ENCODE measurements around the gene CAMK1D. TPM values are rescaled to one million over a fixed set of nuclear protein-coding genes. Genes with fewer than 3 reads are reported as not detected.
A peak's percentile ranks its signal among the peaks of the same experiment; 100 is the strongest.

CAMK1D gene
- total RNA-seq, 4 donors from 2014 or later, result 29.7 to 36.7 (median 33.3) TPM

- H3K4me3 ChIP-seq (ENCODE audit: low read depth, poor library complexity, severe bottlenecking), result no peak overlapping the region
- DNase-seq (ENCODE audit: low spot score in 2 of 2), result peak in 1 of 2 donors; percentile 64
- TF ChIP-seq CTCF (IDR thresholded peaks at IDR 0.05) (no peak), POLR2A (IDR thresholded peaks at IDR 0.05) (no peak)
- 86 to 91% methylated on average over 12 of the region's 12 CpGs for WGBS, 2 donors
- intact Hi-C loops (cut with DNase I; ENCODE audit: low total_unique reads), result no loop called here
Observed at GRCh38 chr10:12381536-12382156, 32.3 kb downstream of the CAMK1D start.

DNA sequence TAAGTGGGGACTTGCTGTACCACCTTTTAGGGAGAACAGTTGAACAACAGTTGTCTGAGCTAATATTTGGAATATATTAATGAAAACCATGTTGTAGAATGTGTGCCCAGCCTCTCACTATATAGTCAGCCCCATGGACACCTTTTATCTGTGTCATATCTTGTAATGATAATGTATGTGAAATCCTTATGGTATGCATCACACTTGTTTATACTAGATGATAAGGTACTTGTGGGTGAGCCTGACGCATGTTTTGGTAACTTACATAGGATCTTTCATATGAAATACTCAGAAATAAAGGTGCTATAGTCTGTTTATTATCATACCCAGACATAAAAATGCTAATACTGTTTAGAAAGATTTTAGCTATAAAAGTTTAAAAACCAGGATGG lies 32.8 kb downstream of the CAMK1D start:
- no peak for DNase-seq (ENCODE audit: low spot score in 2 of 2)
- 91 to 93% methylated on average over 1 of the region's 1 CpG for WGBS, 2 donors
- intact Hi-C loops (cut with DNase I; ENCODE audit: low total_unique reads), result no loop called here
- H3K4me3 ChIP-seq (ENCODE audit: low read depth, poor library complexity, severe bottlenecking), result no peak overlapping the region
- TF ChIP-seq CTCF (IDR thresholded peaks at IDR 0.05) (no peak), POLR2A (IDR thresholded peaks at IDR 0.05) (no peak)

GRCh38 chr10:12382956-12383531 lies 33.7 kb downstream of the CAMK1D start:
- H3K4me3 ChIP-seq (ENCODE audit: low read depth, poor library complexity, severe bottlenecking), result no peak overlapping the region
- WGBS, 2 donors, result 92% methylated on average over 4 of the region's 4 CpGs
- no peak for DNase-seq (ENCODE audit: low spot score in 2 of 2)
- TF ChIP-seq POLR2A (IDR thresholded peaks at IDR 0.05) (no peak), CTCF (IDR thresholded peaks at IDR 0.05) (no peak)
- intact Hi-C loops (cut with DNase I; ENCODE audit: low total_unique reads), result no loop called here

- 94 to 95% methylated on average over 2 of the region's 2 CpGs for WGBS, 2 donors
- intact Hi-C loops (cut with DNase I; ENCODE audit: low total_unique reads), result no loop called here
- TF ChIP-seq POLR2A (IDR thresholded peaks at IDR 0.05) (no peak), CTCF (IDR thresholded peaks at IDR 0.05) (no peak)
- no peak overlapping the region for H3K4me3 ChIP-seq (ENCODE audit: low read depth, poor library complexity, severe bottlenecking)
- no peak for DNase-seq (ENCODE audit: low spot score in 2 of 2)
Observed at GRCh38 chr10:12384906-12385305, 35.6 kb downstream of the CAMK1D start.

- H3K4me3 ChIP-seq (ENCODE audit: low read depth, poor library complexity, severe bottlenecking), result no peak overlapping the region
- WGBS, 2 donors, result 83% methylated on average over 15 of the region's 15 CpGs
- peak in 1 of 2 donors; percentile 74 for DNase-seq (ENCODE audit: low spot score in 2 of 2)
- intact Hi-C loops (cut with DNase I; ENCODE audit: low total_unique reads), result no loop called here
- no peak for TF ChIP-seq CTCF (IDR thresholded peaks at IDR 0.05)
- TF ChIP-seq POLR2A (IDR thresholded peaks at IDR 0.05), result no peak
Observed at GRCh38 chr10:12387561-12388210, 38.3 kb downstream of the CAMK1D start.
